ENCODE measurements around the gene LDLRAP1.

Gene LDLRAP1

GRCh38 chr1:25544243-25544764, 898 bp downstream of the LDLRAP1 start:
- DNase-seq (ENCODE audit: low read depth): no peak

- DNase-seq (ENCODE audit: low read depth): no peak
Measured at GRCh38 chr1:25544819-25545218, 1.4 kb downstream of the LDLRAP1 start.

- no peak for DNase-seq (ENCODE audit: low read depth)
Measured at GRCh38 chr1:25545767-25546166, 2.4 kb downstream of the LDLRAP1 start.

DNA sequence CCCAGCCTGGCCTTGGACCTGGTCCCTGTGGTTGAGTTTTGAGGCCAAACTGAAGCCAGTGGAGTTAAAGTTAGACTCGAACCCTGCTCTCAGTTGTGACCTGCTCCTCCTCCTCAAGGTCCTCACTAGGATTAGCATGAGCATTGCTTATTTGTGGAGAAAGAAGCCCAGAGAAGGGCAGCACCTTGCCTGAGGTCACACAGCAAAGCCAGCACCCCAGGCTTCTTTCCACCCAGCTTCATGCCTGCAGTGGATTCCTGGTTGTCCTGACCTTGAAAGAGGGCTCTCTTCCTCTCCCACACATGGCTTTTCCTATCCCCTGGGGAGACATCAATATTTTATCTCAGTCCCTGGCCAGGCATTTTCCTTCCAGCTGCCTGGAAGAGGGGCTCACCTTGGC, 2.8 kb downstream of the LDLRAP1 start:
- DNase-seq (ENCODE audit: low read depth): no peak

- no peak for DNase-seq (ENCODE audit: low read depth)
Measured at GRCh38 chr1:25548601-25549000, 5.2 kb downstream of the LDLRAP1 start.

GRCh38 chr1:25549273-25550154, 6.1 kb downstream of the LDLRAP1 start:
- no peak for DNase-seq (ENCODE audit: low read depth)

- DNase-seq (ENCODE audit: low read depth): no peak
Measured at GRCh38 chr1:25550155-25550506, 6.7 kb downstream of the LDLRAP1 start.

DNA sequence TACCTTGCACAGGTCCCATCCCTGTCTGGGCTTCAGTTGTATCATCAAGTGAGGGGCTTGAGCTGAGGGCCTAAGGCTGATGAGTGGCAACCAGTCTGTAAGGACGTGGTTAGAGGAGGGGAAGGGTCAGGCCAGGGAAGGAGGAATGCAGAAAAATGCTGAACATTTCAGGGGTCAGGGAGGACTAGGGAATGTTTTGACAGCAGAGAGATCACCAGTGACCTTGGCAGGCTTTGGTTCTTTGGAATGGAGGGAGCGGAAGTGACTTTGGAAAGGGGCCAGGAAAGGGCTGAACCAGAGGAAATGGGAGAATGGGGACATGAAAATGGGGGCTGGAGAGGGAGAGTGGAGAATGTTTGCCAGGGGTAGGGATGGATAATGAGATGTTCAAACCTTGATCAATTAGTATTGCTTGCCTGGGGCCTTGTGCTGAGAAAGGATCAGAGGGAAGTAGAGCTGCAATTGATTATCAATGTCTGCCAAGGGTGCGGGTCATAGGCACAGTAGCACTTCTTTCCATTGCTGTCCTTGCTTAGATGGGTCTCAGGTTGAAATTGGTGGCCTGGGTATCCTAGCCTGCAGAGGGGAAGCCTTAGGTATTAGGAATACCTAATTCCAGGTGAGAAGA, 7.4 kb downstream of the LDLRAP1 start:
- no peak for DNase-seq (ENCODE audit: low read depth)

GRCh38 chr1:25553749-25554429, 10.5 kb downstream of the LDLRAP1 start:
- DNase-seq (ENCODE audit: low read depth): no peak

DNA sequence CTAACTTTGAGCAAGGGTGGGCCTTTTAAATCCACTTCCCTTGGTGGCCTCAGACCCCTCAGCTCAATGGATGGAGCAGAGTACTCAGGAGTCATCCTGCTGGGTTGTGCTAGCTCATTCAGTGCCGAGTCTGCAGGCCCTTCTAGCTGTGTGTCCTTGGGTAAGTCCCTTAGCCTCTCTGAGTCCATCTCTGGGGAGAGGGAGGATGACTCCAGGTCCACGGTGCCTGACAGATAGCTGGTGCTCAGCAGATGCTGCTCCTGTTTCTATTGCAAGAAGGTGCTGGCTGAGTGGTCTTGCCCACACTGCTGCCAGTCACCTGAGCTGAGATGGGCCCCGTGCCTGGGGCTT, 11.0 kb downstream of the LDLRAP1 start:
- DNase-seq (ENCODE audit: low read depth): no peak

DNA sequence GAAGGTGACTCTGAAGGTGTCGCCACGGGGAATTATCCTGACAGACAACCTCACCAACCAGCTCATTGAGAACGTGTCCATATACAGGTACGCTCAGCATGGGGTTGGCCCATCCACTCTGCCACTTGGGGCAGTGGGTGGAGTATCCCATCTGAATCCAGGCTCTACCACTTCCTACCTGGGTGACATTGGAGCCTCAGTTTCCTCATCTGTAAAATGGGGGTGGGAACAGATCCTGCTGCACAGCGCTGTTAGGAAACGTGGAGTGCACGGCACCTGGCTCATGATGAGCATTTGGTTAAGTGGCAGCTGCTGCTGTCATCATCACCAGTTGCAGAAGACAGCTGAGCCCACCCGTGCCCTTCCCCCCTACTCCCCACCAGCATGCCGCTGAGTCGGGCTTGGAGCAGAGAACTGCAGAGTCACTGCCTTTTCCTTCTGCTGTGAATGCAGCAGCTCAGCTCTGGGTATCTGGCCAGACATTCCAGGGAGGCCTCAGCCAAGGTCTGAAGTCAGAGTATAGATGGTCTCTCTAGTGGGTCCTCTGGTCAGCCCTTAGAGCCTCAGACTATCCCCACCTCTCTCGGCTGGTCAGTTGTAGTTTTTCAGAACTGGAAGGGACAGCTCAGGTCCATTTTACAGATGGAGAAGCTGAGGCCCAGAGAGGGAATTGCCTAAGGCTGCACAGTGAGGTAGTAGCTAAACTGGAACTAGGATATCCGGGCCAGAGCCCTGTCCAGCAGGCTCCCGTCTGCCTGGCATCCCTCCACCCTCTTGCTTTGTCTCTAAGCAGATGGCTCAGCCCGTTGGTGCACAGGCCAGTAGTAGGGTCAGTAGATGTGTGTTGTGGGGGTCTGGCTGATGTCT, 11.7 kb downstream of the LDLRAP1 start:
- DNase-seq (ENCODE audit: low read depth): no peak

DNA sequence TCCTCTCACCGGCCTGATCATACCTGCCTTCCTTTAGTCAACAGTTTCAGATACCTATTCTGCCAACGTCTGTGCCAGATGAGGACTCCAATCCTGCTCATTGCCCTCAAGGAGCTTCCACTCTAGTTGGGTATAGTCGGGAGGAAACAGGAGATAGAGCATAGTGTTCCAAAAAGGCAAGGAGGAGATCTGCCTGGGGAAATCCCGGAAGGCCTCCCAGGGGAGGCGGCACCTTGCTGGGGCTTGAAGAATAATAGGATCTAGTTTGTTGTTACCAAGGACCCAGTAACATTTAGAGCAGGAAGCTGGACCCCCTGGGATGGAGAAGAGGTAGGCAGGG, 12.3 kb downstream of the LDLRAP1 start:
- DNase-seq (ENCODE audit: low read depth): no peak

- DNase-seq (ENCODE audit: low read depth): no peak
Measured at GRCh38 chr1:25556132-25556670, 12.8 kb downstream of the LDLRAP1 start.

- DNase-seq (ENCODE audit: low read depth): no peak
Measured at GRCh38 chr1:25556791-25557476, 13.5 kb downstream of the LDLRAP1 start.

GRCh38 chr1:25557543-25557942, 14.1 kb downstream of the LDLRAP1 start:
- no peak for DNase-seq (ENCODE audit: low read depth)

DNA sequence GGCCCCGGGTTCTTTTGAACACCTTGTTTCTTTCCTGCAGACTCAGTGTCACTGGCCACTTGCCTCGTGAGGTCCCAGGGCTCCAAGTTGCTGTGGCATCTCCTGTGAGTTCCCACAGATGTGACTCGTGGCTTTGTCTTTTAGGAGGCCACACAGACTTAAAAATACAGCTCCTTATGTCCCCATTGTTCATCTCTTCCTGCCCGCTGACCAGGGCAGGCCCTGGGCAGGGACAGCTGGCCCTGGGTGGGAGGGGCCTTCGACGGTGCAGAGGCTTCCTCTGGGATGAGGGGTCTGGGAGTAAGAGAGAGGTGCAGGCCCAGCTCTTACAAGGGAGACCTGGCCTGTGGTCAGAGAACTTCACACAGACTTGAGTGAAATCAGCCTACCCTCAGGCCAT, 15.6 kb downstream of the LDLRAP1 start:
- no peak for DNase-seq (ENCODE audit: low read depth)

GRCh38 chr1:25560001-25560400, 16.6 kb downstream of the LDLRAP1 start:
- no peak for DNase-seq (ENCODE audit: low read depth)

DNA sequence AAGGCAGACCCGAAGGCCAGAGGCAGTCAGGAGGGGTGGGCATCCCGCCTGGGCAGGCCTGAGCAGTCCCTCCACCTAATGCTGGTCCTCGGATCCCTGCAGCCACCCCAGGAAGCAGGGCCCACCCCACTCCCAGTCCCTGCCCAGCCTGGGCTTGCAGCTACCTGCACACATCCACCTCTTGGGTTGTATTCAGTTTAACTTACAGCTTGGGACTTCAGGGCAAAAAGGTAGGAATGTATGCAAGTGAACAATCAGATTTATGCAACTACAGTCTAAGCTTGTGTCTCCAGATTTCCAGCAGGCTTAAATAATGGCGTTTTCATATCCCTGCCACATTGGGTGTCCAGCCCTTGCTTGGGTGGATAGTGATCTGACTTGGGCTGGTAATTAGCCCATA, 17.4 kb downstream of the LDLRAP1 start:
- no peak for DNase-seq (ENCODE audit: low read depth)

DNA sequence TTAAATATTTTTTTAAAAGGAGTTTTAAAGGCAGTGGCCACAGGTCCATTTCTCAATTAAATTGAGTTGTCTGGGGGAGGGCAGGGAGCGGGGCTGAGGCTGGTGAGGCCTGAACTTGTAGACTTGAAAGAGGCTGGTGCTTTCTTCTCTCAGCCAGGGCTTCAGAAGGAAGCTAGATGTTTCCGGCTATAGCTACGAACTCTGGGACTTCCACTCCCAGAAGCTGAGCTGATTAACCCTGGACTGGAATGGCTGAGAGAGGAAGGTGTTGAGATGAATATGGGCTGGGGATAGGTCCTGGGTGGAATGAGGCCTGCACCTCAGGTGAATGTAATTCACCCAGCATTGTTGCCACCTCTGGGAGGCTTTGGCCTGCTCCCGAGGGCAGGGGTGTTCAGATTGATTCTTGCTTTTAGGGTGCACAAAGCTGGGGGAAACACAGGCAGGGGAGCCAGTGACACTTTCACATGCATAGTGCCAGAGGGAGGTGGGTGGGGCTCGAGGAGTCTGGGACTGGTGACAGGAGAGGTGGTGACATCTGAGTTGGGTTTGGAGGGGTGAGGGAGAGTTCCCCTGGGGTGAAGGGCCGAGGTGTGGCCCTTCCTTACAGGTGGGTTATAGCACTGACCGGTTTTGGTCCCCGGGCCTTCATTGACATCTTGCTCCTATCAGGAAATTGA, 18.2 kb downstream of the LDLRAP1 start:
- DNase-seq (ENCODE audit: low read depth): no peak

DNA sequence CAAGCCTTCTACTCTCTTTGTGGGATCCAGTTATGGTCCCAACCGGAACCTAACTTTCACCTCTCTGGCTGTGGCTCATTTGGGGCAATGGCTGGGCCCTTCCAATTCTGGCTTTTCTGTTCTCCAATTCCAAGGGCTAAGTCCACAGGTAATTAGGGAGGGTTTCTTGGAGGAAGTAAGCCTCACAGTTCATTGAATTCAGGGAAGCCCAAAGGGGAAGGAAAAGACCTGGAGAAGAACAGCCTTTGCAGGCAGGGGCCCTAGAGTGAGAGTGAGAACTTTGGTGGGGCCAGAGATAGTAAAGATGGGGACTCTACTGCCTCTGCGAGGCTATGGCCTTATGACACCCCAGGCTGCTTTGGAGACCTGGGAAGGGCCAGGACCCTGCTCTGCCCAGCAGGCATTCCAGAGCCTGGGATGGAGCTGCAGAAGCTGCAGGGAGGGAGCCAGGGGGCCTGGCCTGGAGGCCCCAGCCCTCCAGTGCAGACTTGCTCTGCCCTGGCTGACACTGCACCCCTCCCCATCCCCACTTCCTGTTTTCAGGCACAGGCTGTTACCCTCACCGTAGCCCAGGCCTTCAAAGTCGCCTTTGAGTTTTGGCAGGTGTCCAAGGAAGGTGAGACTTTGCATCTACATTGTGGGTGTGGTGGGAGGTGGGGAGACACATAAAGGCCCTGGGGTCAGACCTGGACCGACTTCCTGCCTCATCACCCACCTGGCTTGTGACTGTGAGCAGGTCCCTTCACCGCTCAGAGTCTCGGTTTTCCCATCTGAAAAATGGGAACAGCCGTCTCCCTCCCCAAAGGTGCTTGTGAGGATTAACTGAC, 18.9 kb downstream of the LDLRAP1 start:
- no peak for DNase-seq (ENCODE audit: low read depth)

Data from HS-5 (cell line).